K562 (cell line): ENCODE data around the gene DUOXA2. TPM values are rescaled to one million over a fixed set of nuclear protein-coding genes. Genes with fewer than 3 reads are reported as not detected.

Source experiments
- ATAC-seq: fragments of 200-7000 bp; cut with Tn5 transposase; 3 replicates; pipeline ENCODE4 v1.9.1; 2020; ENCODE audit warnings: moderate library complexity
- BruUV-seq: library from RNA; stranded (reverse); fragments of 400-500 nt; replicated peaks from 2 replicates; lab custom pipeline; 2021; lab: Mats Ljungman, UMichigan
- CTCF ChIA-PET: fragments of 300-600 bp; formaldehyde crosslinking; extraction: SDS; loops from one replicate; lab custom pipeline; 2021; ENCODE audit warnings: low intra/inter-chr PET ratio; lab: Yijun Ruan, JAX
- POLR2A ChIA-PET: fragments of 300-600, 350-650 bp; sonication (Branson Sonifier 250); formaldehyde crosslinking; extraction: SDS; loops from one replicate; lab custom pipeline; 2021; ENCODE audit warnings: antibody characterized with exemption, inconsistent platforms; lab: Yijun Ruan, JAX
- DNase-seq, 4 experiments: peaks; one replicate each; pipeline versions ENCODE4 v3.0.0 to v3.0.0-alpha.2; 2011 to 2018; ENCODE audit warnings: low spot score in 3 of 4, mixed read lengths in 3 of 4; ENCODE audit errors: extremely low read depth in 1 of 4
- FAIRE-seq: peaks from 2 replicates; lab custom pipeline; 2011; peaks lifted over from hg19 to GRCh38; lab: Jason Lieb, UNC
- H2AFZ ChIP-seq: 2 replicates; pipeline ENCODE4 v1.6.0; 2011; ENCODE audit warnings: low read depth, low read length, control low read depth, inconsistent platforms
- H3K27ac ChIP-seq: fragments of 200-600 bp; 3 replicates; pipeline ENCODE4 v1.8.0; 2011; ENCODE audit warnings: low read depth, mild to moderate bottlenecking, control low read depth, inconsistent platforms, low read length, moderate library complexity, mixed read lengths; ENCODE audit errors: extremely low read depth
- H3K27me3 ChIP-seq, 2 experiments: fragments of 300-600 bp in 1 of 2; 2 replicates in 1 of 2; 3 replicates in 1 of 2; pipeline versions ENCODE4 v1.6.0 to v1.8.0; 2011; ENCODE audit warnings: inconsistent platforms in 2 of 2, low read length in 2 of 2, mild to moderate bottlenecking in 1 of 2, mixed read lengths in 1 of 2, moderate library complexity in 1 of 2; ENCODE audit not compliant: control insufficient read depth in 2 of 2, insufficient read depth in 2 of 2
- H3K36me3 ChIP-seq: fragments of 300-600 bp; 3 replicates; pipeline ENCODE4 v1.8.0; 2011; ENCODE audit warnings: mild to moderate bottlenecking, low read length, inconsistent platforms; ENCODE audit not compliant: control insufficient read depth, insufficient read depth
- H3K4me1 ChIP-seq, 2 experiments: fragments of 200-600 bp in 1 of 2; replicated peaks in 1 of 2; 2 replicates in 1 of 2; 3 replicates in 1 of 2; pipeline versions ENCODE4 v1.5.1 to v1.8.0; 2011; ENCODE audit warnings: inconsistent platforms in 2 of 2, low read length in 2 of 2, mild to moderate bottlenecking in 1 of 2, mixed read lengths in 1 of 2, moderate library complexity in 1 of 2; ENCODE audit not compliant: control insufficient read depth in 2 of 2, insufficient read depth in 2 of 2
- H3K4me2 ChIP-seq: 2 replicates; pipeline ENCODE4 v1.6.1; 2011; ENCODE audit warnings: low read length, control low read depth, inconsistent platforms, mixed read lengths; ENCODE audit not compliant: insufficient read depth
- H3K4me3 ChIP-seq: fragments of 200-600 bp; sonication (generic), shearing (Covaris generic); 2 replicates; pipeline ENCODE4 v1.5.1; 2016; ENCODE audit warnings: control low read depth, inconsistent platforms
- H3K79me2 ChIP-seq: fragments of 200-600 bp; 3 replicates; pipeline ENCODE4 v1.8.0; 2011; ENCODE audit warnings: low read length, inconsistent platforms; ENCODE audit not compliant: control insufficient read depth, insufficient read depth
- H3K9ac ChIP-seq, 2 experiments: 2 replicates each; pipeline versions ENCODE4 v1.6.0 to v1.6.1; 2011; ENCODE audit warnings: low read depth in 2 of 2, low read length in 2 of 2, control low read depth in 1 of 2, inconsistent platforms in 1 of 2, mild to moderate bottlenecking in 1 of 2, mixed read lengths in 1 of 2; ENCODE audit not compliant: insufficient read depth in 1 of 2
- H3K9me1 ChIP-seq: one replicate; pipeline ENCODE4 v1.6.0; 2011; ENCODE audit warnings: inconsistent platforms, mild to moderate bottlenecking, low read length, moderate library complexity; ENCODE audit not compliant: control insufficient read depth, insufficient read depth
- H3K9me3 ChIP-seq: replicated peaks from 2 replicates; pipeline ENCODE4 v1.5.1; 2011; ENCODE audit warnings: low read depth, low read length, inconsistent platforms; ENCODE audit not compliant: control insufficient read depth, insufficient read depth
- H4K20me1 ChIP-seq: replicated peaks from 2 replicates; pipeline ENCODE4 v1.6.1; 2011; ENCODE audit warnings: low read length, inconsistent platforms, mixed read lengths; ENCODE audit not compliant: control insufficient read depth, insufficient read depth
- ARID3B ChIP-seq: fragments of 250-450 bp; sonication (Bioruptor Pico); IDR thresholded peaks from 2 replicates; pipeline ENCODE4 v1.4.0; 2020; ENCODE audit warnings: borderline replicate concordance
- CTCFL ChIP-seq: IDR thresholded peaks from 2 replicates; pipeline ENCODE4 v1.6.1; 2011; ENCODE audit warnings: borderline replicate concordance, low read depth, mild to moderate bottlenecking, moderate library complexity, low read length; ENCODE audit not compliant: insufficient read depth, poor library complexity, severe bottlenecking
- MYBL2 ChIP-seq, 2 experiments: fragments of 450-650 bp in 1 of 2; sonication (generic) in 1 of 2; formaldehyde crosslinking in 1 of 2; IDR thresholded peaks; 2 replicates each; pipeline versions ENCODE4 v1.6.1 to v1.8.1; 2017 to 2022; ENCODE audit warnings: borderline replicate concordance in 1 of 2, inconsistent platforms in 1 of 2, low read depth in 1 of 2, mild to moderate bottlenecking in 1 of 2, missing genetic modification reagents in 1 of 2, moderate library complexity in 1 of 2
- POLR2B ChIP-seq: fragments of 450-650 bp; IDR thresholded peaks from 2 replicates; pipeline ENCODE4 v1.6.1; 2018; ENCODE audit warnings: low read depth; ENCODE audit not compliant: partially characterized antibody
- RAD21 ChIP-seq, 2 experiments: fragments of 250-450 bp in 1 of 2; fragments of 450-650 bp in 1 of 2; sonication (Bioruptor Pico) in 1 of 2; formaldehyde crosslinking in 1 of 2; IDR thresholded peaks in 1 of 2; conservative IDR thresholded peaks in 1 of 2; 2 replicates each; pipeline versions ENCODE4 v1.4.0 to v1.8.0; 2020 to 2022; ENCODE audit warnings: mild to moderate bottlenecking in 2 of 2, moderate library complexity in 1 of 2
- SMARCE1 ChIP-seq: fragments of 450-650 bp; IDR thresholded peaks from 2 replicates; pipeline ENCODE4 v1.7.1; 2016; ENCODE audit warnings: mild to moderate bottlenecking
- SUPT5H ChIP-seq: fragments of 450-650 bp; IDR thresholded peaks from 2 replicates; pipeline ENCODE4 v1.6.1; 2016
- YY1 ChIP-seq, 3 experiments: IDR thresholded peaks; 2 replicates each; pipeline ENCODE4 v1.6.1; 2011; ENCODE audit warnings: low read length in 2 of 3, mild to moderate bottlenecking in 2 of 3, moderate library complexity in 2 of 3, borderline replicate concordance in 1 of 3, control low read depth in 1 of 3, low read depth in 1 of 3; ENCODE audit not compliant: insufficient read depth in 3 of 3, insufficient replicate concordance in 2 of 3, control insufficient read depth in 1 of 3, insufficient read length in 1 of 3; ENCODE audit errors: extremely low read depth in 1 of 3
- ZNF57 ChIP-seq: fragments of 450-650 bp; formaldehyde crosslinking; IDR thresholded peaks from 2 replicates; pipeline ENCODE4 v1.4.0; 2020; ENCODE audit warnings: mild to moderate bottlenecking, moderate library complexity
- WGBS: fragments of 100-300 bp; shearing (Covaris generic); methylation state at CpG from one replicate; pipeline ENCODE4 v1.1.6; 2016; ENCODE audit warnings: low coverage, mixed read lengths; ENCODE audit not compliant: insufficient coverage; ENCODE audit errors: missing lambda C conversion rate; 5-methylcytosine and 5-hydroxymethylcytosine counted together
- in situ Hi-C: fragments of 300-500 bp; cut with MboI; formaldehyde crosslinking; loops from 4 replicates; pipeline ENCODE4 v1.15.0; 2018; ENCODE audit warnings: inconsistent platforms, mixed read lengths
- intact Hi-C: fragments of 100-400 bp; cut with micrococcal nuclease; formaldehyde crosslinking; loops from 2 replicates; pipeline ENCODE4 v1.14.2; 2022
- polyA plus RNA-seq, 8 experiments: library from polyadenylated mRNA; depleted of rRNA in 4 of 8; stranded (reverse) in 5 of 8; unstranded in 3 of 8; fragments of >200 nt; fragmentation: Nextera tagmentation in 2 of 8; fragmentation: Illumina TruSeq in 1 of 8; extraction: Ambion mirVana in 2 of 8; extraction: Trizol in 1 of 8; gene quantifications; 2 replicates each; pipeline versions ENCODE4 v1.2.1 to v1.2.3, GENCODE V29; 2011 to 2014; ENCODE audit warnings: inconsistent platforms in 1 of 8, missing spikeins in 1 of 8
- total RNA-seq, 7 experiments: library from RNA; depleted of rRNA in 6 of 7; stranded (reverse); fragments of >200 nt in 6 of 7; fragmentation: Illumina TruSeq in 2 of 7; extraction: Trizol in 2 of 7; gene quantifications; 2 replicates each; pipeline versions ENCODE4 v1.2.1 to v1.2.3, GENCODE V29; 2011 to 2021; ENCODE audit warnings: low replicate concordance in 1 of 7

DUOXA2 gene
- total and polyA plus RNA-seq, 9 of the 15 experiments (the other 6 are each of a cell fraction or from before 2014, with no cell fraction given): not detected

GRCh38 chr15:45147606-45148005 is 33.5 kb downstream of the DUOXA2 start:
- peaks cover 3% of the 10 kb centered on the region; the same call in 1 of the 2 replicates for H4K20me1 ChIP-seq
- CTCF ChIA-PET: no interaction called here
- H3K4me1 ChIP-seq: peaks cover 0 to 9% of the 10 kb centered on the region in 2 experiments; a peak in 1 of 5 replicates
- no TSS peak for BruUV-seq
- no peak overlapping the region for H3K9ac ChIP-seq
- H3K27me3 ChIP-seq: peaks cover 16 to 42% of the 10 kb centered on the region in 2 experiments
- FAIRE-seq: no peak
- WGBS: 17% methylated on average over 5 of the region's 7 CpGs
- no peaks in the 10 kb centered on the region for H3K36me3 ChIP-seq
- no peak overlapping the region for H3K4me2 ChIP-seq
- intact Hi-C loops: no loop called here
- no peak for TF ChIP-seq ZNF57 (CRISPR knock-in tag)
- no peak for TF ChIP-seq MYBL2 (IDR thresholded peaks at IDR 0.05; ENCODE audit: low read depth)
- no peak for TF ChIP-seq MYBL2 (CRISPR knock-in tag; IDR thresholded peaks at IDR 0.05; ENCODE audit: borderline replicate concordance)
- no peak for TF ChIP-seq POLR2B
- TF ChIP-seq SUPT5H: no peak
- no peak for TF ChIP-seq CTCFL
- no peak for TF ChIP-seq YY1 (IDR thresholded peaks at IDR 0.05; ENCODE audit: borderline replicate concordance in 1 of 3, control insufficient read depth in 1 of 3, extremely low read depth in 1 of 3, insufficient read depth in 3 of 3, insufficient read length in 1 of 3, insufficient replicate concordance in 2 of 3, low read depth in 1 of 3, low read length in 2 of 3)
- no peak for TF ChIP-seq RAD21 (CRISPR knock-in tag; conservative IDR thresholded peaks at IDR 0.05 in 1 of 2, IDR thresholded peaks at IDR 0.05 in 1 of 2)
- TF ChIP-seq SMARCE1: no peak
- TF ChIP-seq ARID3B (CRISPR knock-in tag): no peak
- H3K4me3 ChIP-seq: no peak overlapping the region
- in situ Hi-C loops: no loop called here
- no peaks in the 10 kb centered on the region for H3K9me3 ChIP-seq
- H3K79me2 ChIP-seq: no peaks in the 10 kb centered on the region
- POLR2A ChIA-PET: interaction anchor here (0.5 to 1.3 kb wide), 2 partner anchors 16 to 26 kb away, joined by 3 to 4 read pairs; no protein-coding TSS in a partner anchor
- ATAC-seq: no peak
- no peak overlapping the region for H3K27ac ChIP-seq
- DNase-seq: no peak
- no peak overlapping the region for H2AFZ ChIP-seq
- no peaks in the 10 kb centered on the region for H3K9me1 ChIP-seq
